Natural killer cell (primary cell): ENCODE measurements around the gene BCL6. TPM values are rescaled to one million over a fixed set of nuclear protein-coding genes. Genes with fewer than 3 reads are reported as not detected.

ENCODE experiments used
- ATAC-seq, 3 donors: fragments of 150-1000 bp in 2 of 3; fragments of 200-7000 bp in 1 of 3; cut with Tn5 transposase; 1 replicate in 1 of 3; 2 replicates in 2 of 3; pipeline ENCODE4 v1.10.0; 2021; ENCODE audit warnings: mild to moderate bottlenecking in 2 of 3, moderate library complexity in 2 of 3
- DNase-seq, 2 donors: peaks; one replicate each; pipeline versions ENCODE4 v3.0.0 to v3.0.0-alpha.2; 2013 to 2021; ENCODE audit warnings: mixed read lengths in 1 of 2
- H3K27ac ChIP-seq: one replicate; pipeline ENCODE4 v1.5.1; 2013; ENCODE audit warnings: mild to moderate bottlenecking, low read length
- H3K27me3 ChIP-seq: one replicate; pipeline ENCODE4 v1.6.1; 2013; ENCODE audit warnings: low read length; ENCODE audit not compliant: control insufficient read depth, insufficient read depth
- H3K36me3 ChIP-seq: one replicate; pipeline ENCODE4 v1.6.1; 2013; ENCODE audit warnings: low read length; ENCODE audit not compliant: control insufficient read depth, insufficient read depth
- H3K4me1 ChIP-seq: one replicate; pipeline ENCODE4 v1.6.1; 2013; ENCODE audit warnings: low read length; ENCODE audit not compliant: control insufficient read depth, insufficient read depth
- H3K4me3 ChIP-seq: one replicate; pipeline ENCODE4 v1.5.1; 2013; ENCODE audit warnings: low read length
- H3K9me3 ChIP-seq: one replicate; pipeline ENCODE4 v1.6.1; 2013; ENCODE audit warnings: low read length; ENCODE audit not compliant: control insufficient read depth, insufficient read depth
- H3K27ac Mint-ChIP-seq, 2 donors: one replicate each; pipeline ENCODE4 v1.8.0; 2022; ENCODE audit warnings: mild to moderate bottlenecking in 2 of 2, mixed read lengths in 2 of 2, moderate library complexity in 1 of 2
- H3K27me3 Mint-ChIP-seq, 2 donors: one replicate each; pipeline ENCODE4 v1.8.0; 2022; ENCODE audit warnings: low read depth in 2 of 2, mixed read lengths in 2 of 2
- H3K36me3 Mint-ChIP-seq: one replicate; pipeline ENCODE4 v1.8.0; 2022; ENCODE audit warnings: mixed read lengths
- H3K4me1 Mint-ChIP-seq, 2 donors: one replicate each; pipeline ENCODE4 v1.8.0; 2022; ENCODE audit warnings: mixed read lengths in 2 of 2
- H3K4me3 Mint-ChIP-seq: one replicate; pipeline ENCODE4 v1.8.0; 2022; ENCODE audit warnings: mild to moderate bottlenecking, moderate library complexity, mixed read lengths
- H3K9me3 Mint-ChIP-seq, 2 donors: one replicate each; pipeline ENCODE4 v1.8.0; 2022; ENCODE audit warnings: mixed read lengths in 2 of 2
- WGBS: methylation state at CpG from one replicate; pipeline ENCODE4 v1.1.7; 2013; ENCODE audit warnings: missing lambda C conversion rate; ENCODE audit not compliant: insufficient coverage; 5-methylcytosine and 5-hydroxymethylcytosine counted together
- intact Hi-C: fragments of 100-400 bp; cut with micrococcal nuclease; formaldehyde crosslinking; loops from one replicate; pipeline ENCODE4 v1.14.2; 2022
- total RNA-seq, 4 donors: library from RNA; stranded (reverse); fragments of 120-200 nt in 1 of 4; gene quantifications; one replicate each; pipeline versions ENCODE4 v1.2.3 to v1.2.4, GENCODE V29; 2013 to 2022
- TF ChIP-seq, protein P1 (sequence below): fragments of 200-600 bp; IDR thresholded peaks from one replicate; pipeline ENCODE4 v1.8.0; 2022; ENCODE audit warnings: antibody characterized with exemption

The BCL6 gene
- total RNA-seq, 3 donors from 2014 or later (not counting 1 experiment from before 2014, with no cell fraction given): 41.0 to 59.0 (median 45.2) TPM

DNA sequence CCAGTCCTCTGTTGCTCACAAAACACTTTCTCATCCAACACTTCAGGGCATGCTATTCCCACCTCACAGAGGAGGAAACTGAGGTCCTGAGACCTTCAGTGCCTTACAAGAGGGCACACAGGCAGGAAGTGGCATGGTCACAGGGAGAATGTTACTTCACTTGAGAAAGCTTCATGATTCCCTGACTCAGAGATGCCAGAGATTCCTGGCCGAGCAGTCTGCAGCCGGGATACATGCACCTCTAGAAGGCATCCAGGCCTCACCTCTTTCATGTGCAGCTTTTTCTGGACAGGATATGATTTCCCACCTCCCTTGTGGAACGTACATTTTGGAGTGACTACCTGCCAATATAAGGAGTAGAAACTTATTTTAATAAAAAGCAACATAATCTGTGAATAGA lies 72.3 kb downstream of the BCL6 start:
- no peak overlapping the region for H3K4me3 ChIP-seq
- Mint-ChIP-seq H3K9me3 (no peaks in the 10 kb centered on the region), H3K27ac (no peak overlapping the region), H3K4me1 (no peaks in the 10 kb centered on the region), H3K36me3 (no peaks in the 10 kb centered on the region), H3K4me3 (no peak overlapping the region), H3K27me3 (peaks cover 37 to 57% of the 10 kb centered on the region in 2 donors)
- no peaks in the 10 kb centered on the region for H3K9me3 ChIP-seq
- DNase-seq (no peak), ATAC-seq (no peak)
- no peaks in the 10 kb centered on the region for H3K4me1 ChIP-seq
- H3K27ac ChIP-seq: no peak overlapping the region
- no peaks in the 10 kb centered on the region for H3K36me3 ChIP-seq
- intact Hi-C loops: no loop called here
- H3K27me3 ChIP-seq: peaks cover 11% of the 10 kb centered on the region
- TF ChIP-seq, protein P1, sequence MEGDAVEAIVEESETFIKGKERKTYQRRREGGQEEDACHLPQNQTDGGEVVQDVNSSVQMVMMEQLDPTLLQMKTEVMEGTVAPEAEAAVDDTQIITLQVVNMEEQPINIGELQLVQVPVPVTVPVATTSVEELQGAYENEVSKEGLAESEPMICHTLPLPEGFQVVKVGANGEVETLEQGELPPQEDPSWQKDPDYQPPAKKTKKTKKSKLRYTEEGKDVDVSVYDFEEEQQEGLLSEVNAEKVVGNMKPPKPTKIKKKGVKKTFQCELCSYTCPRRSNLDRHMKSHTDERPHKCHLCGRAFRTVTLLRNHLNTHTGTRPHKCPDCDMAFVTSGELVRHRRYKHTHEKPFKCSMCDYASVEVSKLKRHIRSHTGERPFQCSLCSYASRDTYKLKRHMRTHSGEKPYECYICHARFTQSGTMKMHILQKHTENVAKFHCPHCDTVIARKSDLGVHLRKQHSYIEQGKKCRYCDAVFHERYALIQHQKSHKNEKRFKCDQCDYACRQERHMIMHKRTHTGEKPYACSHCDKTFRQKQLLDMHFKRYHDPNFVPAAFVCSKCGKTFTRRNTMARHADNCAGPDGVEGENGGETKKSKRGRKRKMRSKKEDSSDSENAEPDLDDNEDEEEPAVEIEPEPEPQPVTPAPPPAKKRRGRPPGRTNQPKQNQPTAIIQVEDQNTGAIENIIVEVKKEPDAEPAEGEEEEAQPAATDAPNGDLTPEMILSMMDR: no peak
- WGBS: 85% methylated on average over 2 of the region's 3 CpGs

Other genes starting within 250 kb of the BCL6 start
- not detected for gene SST, start 75.1 kb downstream of the BCL6 start, total RNA-seq
- gene RTP2, start 42.9 kb downstream of the BCL6 start, total RNA-seq: not detected